SKM-1 (cell line): Measurements from ENCODE around the gene ITIH2.

Source experiments
- DNase-seq: peaks from one replicate; lab custom pipeline; 2025; ENCODE audit not compliant: unreplicated experiment; lab: John Stamatoyannopoulos, UW

The ITIH2 gene

DNA sequence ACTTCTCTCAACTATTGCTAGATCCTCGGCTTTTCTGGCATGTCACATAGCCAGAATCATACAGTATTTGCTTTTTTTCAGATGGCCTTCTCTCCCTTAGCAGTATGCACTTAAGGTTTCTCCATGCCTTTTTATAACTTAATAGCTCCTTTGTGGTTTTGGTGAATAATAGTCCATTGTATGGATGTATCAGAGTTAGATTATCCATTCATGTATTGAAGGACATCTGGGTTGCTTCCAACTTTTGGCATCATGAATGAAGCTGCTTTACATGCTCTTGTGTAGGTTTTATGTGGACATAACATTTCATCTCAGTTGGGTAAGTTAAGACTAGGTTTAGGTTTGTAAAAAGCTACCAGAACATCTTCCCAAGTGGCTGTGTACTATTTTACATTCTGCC, 89.4 kb downstream of the ITIH2 start:
- DNase-seq: no peak

DNA sequence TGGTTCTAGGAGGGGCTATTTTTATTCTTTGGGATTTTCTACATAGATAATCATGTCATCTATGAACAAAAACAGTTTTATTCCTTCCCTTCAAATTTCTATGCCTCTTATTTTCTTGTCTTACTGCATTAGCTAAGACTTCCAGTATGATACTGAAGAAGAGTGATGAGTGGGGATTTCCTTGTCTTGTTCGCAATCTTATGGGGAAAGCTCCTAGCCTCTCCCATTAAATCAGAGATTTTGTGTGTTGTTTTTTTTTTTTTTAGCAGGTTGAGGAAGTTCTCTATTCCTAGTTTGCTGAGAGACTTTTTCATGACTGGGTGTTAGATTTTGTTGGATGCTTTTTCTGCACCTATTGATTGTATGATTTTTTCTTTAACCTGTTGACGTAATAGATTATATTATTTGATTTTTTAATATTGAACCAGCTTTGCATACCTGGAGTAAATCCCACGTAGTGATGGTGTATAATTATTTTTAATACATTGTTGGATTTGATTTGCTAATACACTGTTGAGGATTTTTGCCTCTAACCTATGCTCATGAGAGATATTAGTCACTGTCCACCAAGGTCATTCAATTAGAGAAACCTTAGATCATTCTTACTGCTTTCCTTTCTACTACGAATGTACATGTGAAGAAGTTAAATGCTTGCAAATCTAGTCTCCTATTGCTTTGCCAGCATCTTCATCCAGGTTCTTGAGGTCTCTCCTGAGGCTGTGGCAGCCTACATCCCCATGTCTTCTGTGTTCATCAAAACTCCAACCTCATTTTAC, 91.3 kb downstream of the ITIH2 start:
- DNase-seq: no peak

DNA sequence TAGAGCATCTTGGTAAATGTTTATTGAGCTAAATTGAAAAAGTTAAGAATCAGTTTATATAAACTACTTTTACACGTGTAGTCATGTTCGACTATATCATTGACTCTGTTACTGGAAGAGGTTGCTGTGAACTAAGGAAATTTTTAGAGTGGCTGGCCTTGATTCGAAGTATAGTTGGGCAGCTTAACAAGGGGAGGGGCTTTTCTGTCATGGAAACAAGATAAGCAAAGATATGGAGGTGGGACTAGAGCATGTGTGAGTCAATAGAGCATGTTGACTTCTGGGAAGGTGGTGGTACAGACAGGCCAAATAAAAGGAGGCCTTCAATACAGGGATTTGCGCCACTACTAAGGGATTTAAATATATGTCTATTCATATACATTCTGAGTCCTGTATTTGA, 92.5 kb downstream of the ITIH2 start:
- DNase-seq: no peak

DNA sequence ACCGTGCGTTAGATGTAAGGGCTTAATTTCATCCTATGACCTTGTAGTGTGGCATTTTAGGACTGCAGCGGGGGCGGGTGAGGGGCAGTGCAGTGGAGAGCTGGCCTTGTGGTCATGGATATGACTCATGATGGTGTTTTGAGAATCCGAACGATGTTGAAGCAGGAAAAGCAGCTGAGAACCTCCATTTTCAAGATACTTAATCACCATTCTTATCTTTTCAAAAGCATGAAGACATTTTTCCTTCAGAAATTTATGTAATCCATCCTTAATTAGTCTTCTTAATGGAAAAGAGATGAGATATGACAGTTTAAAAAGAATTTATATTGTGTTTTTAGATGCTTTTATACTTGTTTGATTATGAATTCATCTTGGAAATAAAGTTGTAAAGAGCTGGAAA, 94.5 kb downstream of the ITIH2 start:
- DNase-seq: no peak
